ENCODE results near the gene NHLRC4.

GRCh38 chr16:588639-588888, 21.8 kb downstream of the NHLRC4 start:
- TF ChIP-seq CTCF (IDR thresholded peaks at IDR 0.05; ENCODE audit: low read depth, low read length, missing input control) (no peak), FOXA1 (IDR thresholded peaks at IDR 0.05) (no peak), NR2F2 (IDR thresholded peaks at IDR 0.05) (no peak), GABPA (IDR thresholded peaks at IDR 0.05 in 1 of 2, conservative IDR thresholded peaks at IDR 0.05 in 1 of 2) (no peak), RXRA (IDR thresholded peaks at IDR 0.05) (no peak), SP1 (IDR thresholded peaks at IDR 0.05) (no peak), ATF3 (IDR thresholded peaks at IDR 0.05) (no peak)
- TF ChIP-seq, protein P1, sequence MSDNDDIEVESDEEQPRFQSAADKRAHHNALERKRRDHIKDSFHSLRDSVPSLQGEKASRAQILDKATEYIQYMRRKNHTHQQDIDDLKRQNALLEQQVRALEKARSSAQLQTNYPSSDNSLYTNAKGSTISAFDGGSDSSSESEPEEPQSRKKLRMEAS (IDR thresholded peaks at IDR 0.05) = no peak
- TF ChIP-seq, protein P2, sequence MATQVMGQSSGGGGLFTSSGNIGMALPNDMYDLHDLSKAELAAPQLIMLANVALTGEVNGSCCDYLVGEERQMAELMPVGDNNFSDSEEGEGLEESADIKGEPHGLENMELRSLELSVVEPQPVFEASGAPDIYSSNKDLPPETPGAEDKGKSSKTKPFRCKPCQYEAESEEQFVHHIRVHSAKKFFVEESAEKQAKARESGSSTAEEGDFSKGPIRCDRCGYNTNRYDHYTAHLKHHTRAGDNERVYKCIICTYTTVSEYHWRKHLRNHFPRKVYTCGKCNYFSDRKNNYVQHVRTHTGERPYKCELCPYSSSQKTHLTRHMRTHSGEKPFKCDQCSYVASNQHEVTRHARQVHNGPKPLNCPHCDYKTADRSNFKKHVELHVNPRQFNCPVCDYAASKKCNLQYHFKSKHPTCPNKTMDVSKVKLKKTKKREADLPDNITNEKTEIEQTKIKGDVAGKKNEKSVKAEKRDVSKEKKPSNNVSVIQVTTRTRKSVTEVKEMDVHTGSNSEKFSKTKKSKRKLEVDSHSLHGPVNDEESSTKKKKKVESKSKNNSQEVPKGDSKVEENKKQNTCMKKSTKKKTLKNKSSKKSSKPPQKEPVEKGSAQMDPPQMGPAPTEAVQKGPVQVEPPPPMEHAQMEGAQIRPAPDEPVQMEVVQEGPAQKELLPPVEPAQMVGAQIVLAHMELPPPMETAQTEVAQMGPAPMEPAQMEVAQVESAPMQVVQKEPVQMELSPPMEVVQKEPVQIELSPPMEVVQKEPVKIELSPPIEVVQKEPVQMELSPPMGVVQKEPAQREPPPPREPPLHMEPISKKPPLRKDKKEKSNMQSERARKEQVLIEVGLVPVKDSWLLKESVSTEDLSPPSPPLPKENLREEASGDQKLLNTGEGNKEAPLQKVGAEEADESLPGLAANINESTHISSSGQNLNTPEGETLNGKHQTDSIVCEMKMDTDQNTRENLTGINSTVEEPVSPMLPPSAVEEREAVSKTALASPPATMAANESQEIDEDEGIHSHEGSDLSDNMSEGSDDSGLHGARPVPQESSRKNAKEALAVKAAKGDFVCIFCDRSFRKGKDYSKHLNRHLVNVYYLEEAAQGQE (IDR thresholded peaks at IDR 0.05) = no peak

Data from liver (tissue), 3 donors.